Measurements from ENCODE around the gene UBALD1.

Gene UBALD1

DNA sequence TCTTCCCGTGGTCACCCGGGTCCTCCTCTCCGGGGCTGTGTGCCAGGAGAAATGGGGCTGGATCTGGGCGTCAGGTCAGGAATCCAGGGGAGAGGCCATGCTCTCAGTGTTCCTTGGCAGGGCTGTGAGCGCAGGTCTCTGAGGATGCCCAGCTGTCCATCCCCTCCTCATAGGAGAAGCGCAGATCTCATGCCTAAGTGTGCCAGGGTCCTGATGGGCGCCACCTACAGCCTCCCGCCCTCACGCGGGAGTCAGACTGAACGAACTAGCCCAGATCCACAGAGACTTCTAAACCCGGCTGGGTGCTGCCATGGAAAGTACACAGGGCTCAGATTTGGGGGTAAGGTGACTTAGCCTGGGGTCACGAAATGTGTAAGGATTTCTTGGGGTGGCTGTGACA is 34.2 kb upstream of the UBALD1 start:
- no peak overlapping the region for H3K4me3 ChIP-seq (replicated peaks; ENCODE audit: low read depth, low read length)
- H3K36me3 ChIP-seq (ENCODE audit: control insufficient read depth, insufficient read depth, low read length), result peaks cover 23% of the 10 kb centered on the region
- TF ChIP-seq, protein P1, sequence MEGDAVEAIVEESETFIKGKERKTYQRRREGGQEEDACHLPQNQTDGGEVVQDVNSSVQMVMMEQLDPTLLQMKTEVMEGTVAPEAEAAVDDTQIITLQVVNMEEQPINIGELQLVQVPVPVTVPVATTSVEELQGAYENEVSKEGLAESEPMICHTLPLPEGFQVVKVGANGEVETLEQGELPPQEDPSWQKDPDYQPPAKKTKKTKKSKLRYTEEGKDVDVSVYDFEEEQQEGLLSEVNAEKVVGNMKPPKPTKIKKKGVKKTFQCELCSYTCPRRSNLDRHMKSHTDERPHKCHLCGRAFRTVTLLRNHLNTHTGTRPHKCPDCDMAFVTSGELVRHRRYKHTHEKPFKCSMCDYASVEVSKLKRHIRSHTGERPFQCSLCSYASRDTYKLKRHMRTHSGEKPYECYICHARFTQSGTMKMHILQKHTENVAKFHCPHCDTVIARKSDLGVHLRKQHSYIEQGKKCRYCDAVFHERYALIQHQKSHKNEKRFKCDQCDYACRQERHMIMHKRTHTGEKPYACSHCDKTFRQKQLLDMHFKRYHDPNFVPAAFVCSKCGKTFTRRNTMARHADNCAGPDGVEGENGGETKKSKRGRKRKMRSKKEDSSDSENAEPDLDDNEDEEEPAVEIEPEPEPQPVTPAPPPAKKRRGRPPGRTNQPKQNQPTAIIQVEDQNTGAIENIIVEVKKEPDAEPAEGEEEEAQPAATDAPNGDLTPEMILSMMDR (IDR thresholded peaks at IDR 0.05; ENCODE audit: insufficient read depth, low read length, poor library complexity, severe bottlenecking), result no peak
- H3K27me3 ChIP-seq (replicated peaks; ENCODE audit: control insufficient read depth, insufficient read depth, low read length), result no peaks in the 10 kb centered on the region
- DNase-seq (ENCODE audit: extremely low read depth, insufficient read length), result no peak

DNA sequence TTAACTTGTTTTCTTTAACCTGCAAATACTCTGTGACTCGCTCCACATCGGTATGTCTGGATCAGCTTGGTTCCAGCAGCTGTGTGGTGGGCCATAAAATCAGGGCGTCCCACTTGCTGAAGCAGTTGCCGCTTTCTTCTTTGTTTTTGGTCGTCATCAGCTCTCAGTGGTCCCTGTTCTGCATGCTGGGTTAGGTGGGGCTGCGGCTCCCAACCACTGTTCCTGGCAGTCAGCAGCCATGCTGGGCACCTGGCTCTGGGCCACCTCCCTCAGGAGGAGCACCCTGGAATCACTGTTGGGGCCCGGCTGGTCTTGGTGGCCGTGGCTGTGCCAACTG is 32.9 kb upstream of the UBALD1 start:
- Histone ChIP-seq H3K4me3 (replicated peaks; ENCODE audit: low read depth, low read length) (no peak overlapping the region), H3K27me3 (replicated peaks; ENCODE audit: control insufficient read depth, insufficient read depth, low read length) (no peaks in the 10 kb centered on the region), H3K36me3 (ENCODE audit: control insufficient read depth, insufficient read depth, low read length) (peaks cover 21% of the 10 kb centered on the region)
- no peak for DNase-seq (ENCODE audit: extremely low read depth, insufficient read length)
- TF ChIP-seq, protein P1 (IDR thresholded peaks at IDR 0.05; ENCODE audit: insufficient read depth, low read length, poor library complexity, severe bottlenecking), result no peak

DNA sequence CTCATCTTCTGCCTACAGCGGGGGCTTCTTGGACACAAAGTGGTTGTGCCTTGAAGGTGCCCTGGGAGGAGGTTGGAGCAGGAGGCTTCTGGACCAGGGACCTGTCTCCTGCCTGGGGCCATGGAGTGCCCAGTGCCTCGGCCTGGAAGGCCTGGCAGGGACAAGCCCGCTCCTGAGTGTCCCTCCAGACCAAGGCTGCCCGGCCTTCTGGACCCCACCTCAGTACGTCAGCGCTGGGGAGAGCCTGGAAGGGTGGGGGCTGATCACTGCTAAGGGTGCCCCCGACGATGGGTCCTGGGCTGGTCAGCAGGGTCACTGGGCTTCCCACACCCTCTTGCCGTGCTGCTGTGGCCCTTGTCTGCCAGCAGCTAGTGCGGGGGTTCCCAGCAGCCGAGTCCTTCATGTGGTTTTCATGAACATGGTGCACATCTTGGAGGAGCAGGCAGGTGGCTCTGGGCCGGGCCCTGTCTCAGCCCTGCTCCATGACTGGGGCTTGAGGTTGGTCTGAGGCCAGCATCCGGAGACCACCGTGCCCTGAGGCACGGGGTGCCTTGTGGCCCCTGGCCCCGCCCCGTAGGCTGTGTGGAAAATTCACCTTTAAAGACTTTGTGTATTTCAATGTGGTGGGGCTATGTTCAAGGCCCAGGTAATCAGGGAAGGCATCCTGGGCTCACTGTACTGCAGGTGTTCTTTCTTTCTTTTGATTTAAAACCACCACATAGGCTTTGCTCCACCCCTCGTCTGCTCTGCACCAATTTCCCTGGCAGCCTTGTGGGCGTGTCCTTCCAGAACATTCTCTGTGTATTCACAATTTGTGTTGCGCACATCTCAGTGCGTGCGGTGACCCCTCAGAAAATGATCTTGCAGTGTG is 32.3 kb upstream of the UBALD1 start:
- DNase-seq (ENCODE audit: extremely low read depth, insufficient read length), result no peak
- Histone ChIP-seq H3K4me3 (replicated peaks; ENCODE audit: low read depth, low read length) (no peak overlapping the region), H3K36me3 (ENCODE audit: control insufficient read depth, insufficient read depth, low read length) (peaks cover 15% of the 10 kb centered on the region), H3K27me3 (replicated peaks; ENCODE audit: control insufficient read depth, insufficient read depth, low read length) (no peaks in the 10 kb centered on the region)
- TF ChIP-seq, protein P1 (IDR thresholded peaks at IDR 0.05; ENCODE audit: insufficient read depth, low read length, poor library complexity, severe bottlenecking), result no peak

DNA sequence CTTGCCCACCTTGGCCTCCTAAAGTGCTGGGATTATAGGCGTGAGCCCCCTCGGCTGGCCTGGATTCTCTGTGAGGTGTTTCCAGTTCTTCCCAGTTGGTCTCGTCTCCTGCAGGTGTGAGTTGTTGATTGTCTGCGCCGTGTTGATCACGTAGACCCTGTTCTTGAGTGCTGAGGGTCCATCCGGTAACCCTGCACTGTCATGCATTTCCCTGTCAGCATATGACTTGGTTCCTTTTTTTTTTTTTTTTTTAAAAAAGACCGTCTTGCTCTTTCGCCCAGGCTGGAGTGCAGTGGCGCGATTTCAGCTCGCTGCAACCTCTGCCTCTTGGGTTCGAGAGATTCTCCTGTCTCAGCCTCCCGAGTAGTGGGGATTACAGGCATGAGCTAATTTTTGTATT is 27.2 kb upstream of the UBALD1 start:
- Histone ChIP-seq H3K4me3 (replicated peaks; ENCODE audit: low read depth, low read length) (no peak overlapping the region), H3K27me3 (replicated peaks; ENCODE audit: control insufficient read depth, insufficient read depth, low read length) (no peaks in the 10 kb centered on the region), H3K36me3 (ENCODE audit: control insufficient read depth, insufficient read depth, low read length) (peaks cover 7% of the 10 kb centered on the region)
- TF ChIP-seq, protein P1 (IDR thresholded peaks at IDR 0.05; ENCODE audit: insufficient read depth, low read length, poor library complexity, severe bottlenecking), result no peak
- no peak for DNase-seq (ENCODE audit: extremely low read depth, insufficient read length)

DNA sequence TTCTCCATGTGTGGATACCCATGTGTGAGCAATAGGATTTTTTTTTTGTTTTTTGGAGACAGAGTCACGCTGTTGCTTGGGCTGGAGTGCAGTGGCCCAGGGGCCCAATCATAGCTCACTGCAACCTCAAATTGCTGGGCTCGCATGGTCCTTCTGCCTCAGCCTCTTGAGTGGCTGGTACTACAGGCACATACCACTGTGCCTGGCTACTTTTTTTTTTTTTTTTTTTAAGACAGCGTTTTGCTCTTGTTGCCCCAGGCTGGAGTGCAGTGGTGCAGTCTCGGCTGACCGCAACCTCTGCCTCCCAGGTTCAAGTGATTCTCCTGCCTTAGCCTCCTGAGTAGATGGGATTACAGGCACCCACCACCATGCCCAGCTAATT is 26.6 kb upstream of the UBALD1 start:
- no peak for DNase-seq (ENCODE audit: extremely low read depth, insufficient read length)
- Histone ChIP-seq H3K27me3 (replicated peaks; ENCODE audit: control insufficient read depth, insufficient read depth, low read length) (no peaks in the 10 kb centered on the region), H3K36me3 (ENCODE audit: control insufficient read depth, insufficient read depth, low read length) (peaks cover 3% of the 10 kb centered on the region), H3K4me3 (replicated peaks; ENCODE audit: low read depth, low read length) (no peak overlapping the region)
- TF ChIP-seq, protein P1 (IDR thresholded peaks at IDR 0.05; ENCODE audit: insufficient read depth, low read length, poor library complexity, severe bottlenecking), result no peak

All from GM06990 (cell line).